ENCODE results near the gene LPP. TPM values are rescaled to one million over a fixed set of nuclear protein-coding genes. Genes with fewer than 3 reads are reported as not detected.

Gene LPP
- total and polyA plus RNA-seq, 9 of the 15 experiments (the other 6 are each of a cell fraction or from before 2014, with no cell fraction given) = 0.07 to 0.18 TPM; not detected in 7

GRCh38 chr3:188486126-188486525, 332.2 kb downstream of the LPP start:
- H3K27ac ChIP-seq (ENCODE audit: extremely low read depth, low read depth, low read length) = no peak overlapping the region
- H2AFZ ChIP-seq (ENCODE audit: low read depth, low read length) = no peak overlapping the region
- no peaks in the 10 kb centered on the region for H3K4me1 ChIP-seq (replicated peaks in 1 of 2; ENCODE audit: control insufficient read depth in 2 of 2, insufficient read depth in 2 of 2, low read length in 2 of 2)
- no peak overlapping the region for H3K4me3 ChIP-seq
- ChIA-PET CTCF (ENCODE audit: low intra/inter-chr PET ratio) (no interaction called here), POLR2A (no interaction called here)
- FAIRE-seq (no peak), ATAC-seq (no peak), DNase-seq (ENCODE audit: extremely low read depth in 1 of 4, low spot score in 3 of 4) (no peak)
- H3K79me2 ChIP-seq (ENCODE audit: control insufficient read depth, insufficient read depth, low read length) = no peaks in the 10 kb centered on the region
- BruUV-seq (replicated peaks) = no TSS peak
- in situ Hi-C loops (cut with MboI) = no loop called here
- intact Hi-C loops (cut with micrococcal nuclease) = no loop called here
- no peaks in the 10 kb centered on the region for H4K20me1 ChIP-seq (replicated peaks; ENCODE audit: control insufficient read depth, insufficient read depth, low read length)
- 0% methylated on average over 5 of the region's 5 CpGs for WGBS (ENCODE audit: insufficient coverage, low coverage, missing lambda C conversion rate)
- no peak overlapping the region for H3K9ac ChIP-seq (ENCODE audit: insufficient read depth in 1 of 2, low read depth in 2 of 2, low read length in 2 of 2)
- no peaks in the 10 kb centered on the region for H3K9me1 ChIP-seq (ENCODE audit: control insufficient read depth, insufficient read depth, low read length)
- no peaks in the 10 kb centered on the region for H3K36me3 ChIP-seq (ENCODE audit: control insufficient read depth, insufficient read depth, low read length)
- no peak overlapping the region for H3K4me2 ChIP-seq (ENCODE audit: insufficient read depth, low read length)
- H3K27me3 ChIP-seq (ENCODE audit: control insufficient read depth in 2 of 2, insufficient read depth in 2 of 2, low read length in 2 of 2) = no peaks in the 10 kb centered on the region
- TF ChIP-seq MAFK (IDR thresholded peaks at IDR 0.05; ENCODE audit: low read length) = no peak
- TF ChIP-seq ZNF217 (CRISPR knock-in tag; IDR thresholded peaks at IDR 0.05) = no peak
- TF ChIP-seq CC2D1A (IDR thresholded peaks at IDR 0.05) = no peak
- no peak for TF ChIP-seq SPI1 (IDR thresholded peaks at IDR 0.05; ENCODE audit: borderline replicate concordance, low read depth, low read length)
- TF ChIP-seq ZNF407 (IDR thresholded peaks at IDR 0.05; ENCODE audit: low read depth) = no peak
- TF ChIP-seq HNRNPH1 (optimal IDR thresholded peaks at IDR 0.05; ENCODE audit: low read depth, low read length) = no peak
- H3K9me3 ChIP-seq (replicated peaks; ENCODE audit: control insufficient read depth, insufficient read depth, low read depth, low read length) = no peaks in the 10 kb centered on the region

Data from K562 (cell line).